ENCODE data around the gene LPAR1. TPM values are rescaled to one million over a fixed set of nuclear protein-coding genes. Genes with fewer than 3 reads are reported as not detected.

The LPAR1 gene
- total and polyA plus RNA-seq, 10 of the 15 experiments (the other 5 are each of a cell fraction or from before 2014, with no cell fraction given) = 3.3 to 12.9 (median 8.4) TPM

GRCh38 chr9:111036429-111036789 is 1.9 kb downstream of the LPAR1 start (continued):
- TF ChIP-seq POU2F2 (IDR thresholded peaks at IDR 0.05; ENCODE audit: borderline replicate concordance, low read depth, low read length) (no peak), ESRRA (IDR thresholded peaks at IDR 0.05; ENCODE audit: low read length) (no peak), SREBF1 (IDR thresholded peaks at IDR 0.05; ENCODE audit: low read length) (no peak), ATF2 (IDR thresholded peaks at IDR 0.05; ENCODE audit: low read length) (no peak), BCLAF1 (IDR thresholded peaks at IDR 0.05) (no peak), PAX5 (IDR thresholded peaks at IDR 0.05; ENCODE audit: borderline replicate concordance, low read depth, low read length) (no peak), TARDBP (IDR thresholded peaks at IDR 0.05; ENCODE audit: borderline replicate concordance) (no peak), ZSCAN29 (IDR thresholded peaks at IDR 0.05) (no peak), TCF3 (IDR thresholded peaks at IDR 0.05; ENCODE audit: borderline replicate concordance, insufficient read depth, low read depth, low read length) (no peak), SIN3A (IDR thresholded peaks at IDR 0.05; ENCODE audit: low read depth, low read length) (no peak), MXI1 (IDR thresholded peaks at IDR 0.05; ENCODE audit: low read depth, low read length) (no peak), ZBTB33 (IDR thresholded peaks at IDR 0.05) (no peak), PAX8 (IDR thresholded peaks at IDR 0.05) (no peak), MTA3 (IDR thresholded peaks at IDR 0.05; ENCODE audit: borderline replicate concordance, low read length) (no peak), RAD51 (IDR thresholded peaks at IDR 0.05) (no peak), CBFB (IDR thresholded peaks at IDR 0.05; ENCODE audit: low read depth) (no peak), NR2F1 (conservative IDR thresholded peaks at IDR 0.05) (peak; percentile 87), ZBED1 (IDR thresholded peaks at IDR 0.05; ENCODE audit: borderline replicate concordance) (no peak), MLLT1 (IDR thresholded peaks at IDR 0.05) (no peak; the same call in 1 of the 2 replicates), SMAD5 (IDR thresholded peaks at IDR 0.05; ENCODE audit: low read depth) (no peak), MYC (IDR thresholded peaks at IDR 0.05; ENCODE audit: insufficient read depth, insufficient read length, insufficient replicate concordance, low read length, severe bottlenecking) (no peak), NR2C2 (IDR thresholded peaks at IDR 0.05; ENCODE audit: borderline replicate concordance, control insufficient read depth, insufficient read length, low read depth) (no peak), HDAC6 (IDR thresholded peaks at IDR 0.05; ENCODE audit: unreplicated experiment) (no peak), NR2C1 (IDR thresholded peaks at IDR 0.05) (no peak), ATF3 (IDR thresholded peaks at IDR 0.05; ENCODE audit: borderline replicate concordance, extremely low read depth, low read depth, low read length) (no peak), TBL1XR1 (IDR thresholded peaks at IDR 0.05; ENCODE audit: low read depth, low read length) (no peak), BACH1 (IDR thresholded peaks at IDR 0.05; ENCODE audit: borderline replicate concordance) (no peak)

Data from GM12878 (cell line).